HG03025 (cell line): Measurements from ENCODE around the gene NPDC1.

Source experiments
- ATAC-seq: cut with Tn5 transposase; IDR thresholded peaks from one replicate; pipeline ENCODE4 v1.9.1; 2021; ENCODE audit warnings: mild to moderate bottlenecking, moderate library complexity; ENCODE audit not compliant: unreplicated experiment, low FRiP score

NPDC1 gene

GRCh38 chr9:137057545-137057944 is 11.6 kb upstream of the NPDC1 start:
- no peak for ATAC-seq

- ATAC-seq, result no peak
Observed at GRCh38 chr9:137056739-137057415, 10.9 kb upstream of the NPDC1 start.

GRCh38 chr9:137055385-137056364 is 9.7 kb upstream of the NPDC1 start:
- ATAC-seq, result no peak

- ATAC-seq, result no peak
Observed at GRCh38 chr9:137054932-137055384, 9.0 kb upstream of the NPDC1 start.

GRCh38 chr9:137053944-137054931 is 8.3 kb upstream of the NPDC1 start, which contains the start of gene ENTPD2:
Gene ENTPD2 (minus strand): TSS chr9:137054061. CDS start chr9:137053997, 64 bp downstream.
- ATAC-seq, result no peak

GRCh38 chr9:137052998-137053943 is 7.3 kb upstream of the NPDC1 start:
- no peak for ATAC-seq

- ATAC-seq, result no peak
Observed at GRCh38 chr9:137052293-137052692, 6.3 kb upstream of the NPDC1 start.

- ATAC-seq, result no peak
Observed at GRCh38 chr9:137051145-137051724, 5.3 kb upstream of the NPDC1 start.

- no peak for ATAC-seq
Observed at GRCh38 chr9:137050570-137050969, 4.6 kb upstream of the NPDC1 start.

GRCh38 chr9:137049544-137050449 is 3.8 kb upstream of the NPDC1 start:
- ATAC-seq, result no peak

- no peak for ATAC-seq
Observed at GRCh38 chr9:137048655-137049543, 2.9 kb upstream of the NPDC1 start.

- no peak for ATAC-seq
Observed at GRCh38 chr9:137045294-137046087, 486 bp downstream of the NPDC1 start.

- no peak for ATAC-seq
Observed at GRCh38 chr9:137044502-137045177, 1.3 kb downstream of the NPDC1 start.

- no peak for ATAC-seq
Observed at GRCh38 chr9:137044037-137044436, 1.9 kb downstream of the NPDC1 start.
